CD14-positive monocyte (primary cell): ENCODE measurements around the gene ARHGEF33. TPM values are rescaled to one million over a fixed set of nuclear protein-coding genes. Genes with fewer than 3 reads are reported as not detected.

Experiments used
- DNase-seq, 3 donors: peaks; one replicate each; pipeline ENCODE4 v3.0.0-alpha.2; 2011 to 2022
- H2AFZ ChIP-seq: 2 replicates; pipeline ENCODE4 v1.6.0; 2012; ENCODE audit warnings: mild to moderate bottlenecking, low read depth, low read length, inconsistent platforms; ENCODE audit not compliant: insufficient read depth, poor library complexity, severe bottlenecking
- H3K27ac ChIP-seq, 2 donors: 1 replicate in 1 of 2; 2 replicates in 1 of 2; pipeline ENCODE4 v1.5.1; 2012 to 2013; ENCODE audit warnings: low read length in 2 of 2, control low read depth in 1 of 2, inconsistent platforms in 1 of 2, low read depth in 1 of 2, mild to moderate bottlenecking in 1 of 2
- H3K27me3 ChIP-seq, 2 donors: one replicate each; pipeline versions ENCODE4 v1.6.0 to v1.6.1; 2011 to 2013; ENCODE audit warnings: low read length in 2 of 2; ENCODE audit not compliant: control insufficient read depth in 2 of 2, insufficient read depth in 2 of 2
- H3K36me3 ChIP-seq, 2 donors: replicated peaks in 1 of 2; 1 replicate in 1 of 2; 2 replicates in 1 of 2; pipeline versions ENCODE4 v1.5.1 to v1.6.1; 2012 to 2013; ENCODE audit warnings: low read length in 2 of 2, control low read depth in 1 of 2, inconsistent platforms in 1 of 2, mild to moderate bottlenecking in 1 of 2; ENCODE audit not compliant: insufficient read depth in 2 of 2, control insufficient read depth in 1 of 2
- H3K4me1 ChIP-seq, 2 donors: 1 replicate in 1 of 2; 2 replicates in 1 of 2; pipeline versions ENCODE4 v1.5.1 to v1.6.1; 2012 to 2013; ENCODE audit warnings: low read length in 2 of 2, control low read depth in 1 of 2, inconsistent platforms in 1 of 2, mild to moderate bottlenecking in 1 of 2, moderate library complexity in 1 of 2; ENCODE audit not compliant: insufficient read depth in 2 of 2, control insufficient read depth in 1 of 2
- H3K4me2 ChIP-seq: replicated peaks from 2 replicates; pipeline ENCODE3; 2012; ENCODE audit warnings: low read length, moderate library complexity, mild to moderate bottlenecking; ENCODE audit not compliant: poor library complexity, severe bottlenecking; ENCODE audit errors: extremely low read depth
- H3K4me3 ChIP-seq, 3 experiments: fragments of 200-600 bp in 1 of 3; sonication (generic) in 1 of 3; replicated peaks in 1 of 3; 1 replicate in 2 of 3; 2 replicates in 1 of 3; pipeline ENCODE4 v1.5.1; 2011 to 2013; ENCODE audit warnings: low read length in 3 of 3, mild to moderate bottlenecking in 3 of 3, control low read depth in 2 of 3, low read depth in 2 of 3, inconsistent platforms in 1 of 3, moderate library complexity in 1 of 3
- H3K79me2 ChIP-seq: 2 replicates; pipeline ENCODE4 v1.6.0; 2012; ENCODE audit warnings: mild to moderate bottlenecking, control low read depth, inconsistent platforms, low read length, moderate library complexity; ENCODE audit not compliant: insufficient read depth
- H3K9ac ChIP-seq: 2 replicates; pipeline ENCODE4 v1.6.0; 2017; ENCODE audit warnings: low read length, mild to moderate bottlenecking; ENCODE audit not compliant: insufficient read depth, poor library complexity, severe bottlenecking
- H3K9me3 ChIP-seq, 2 donors: replicated peaks in 1 of 2; 1 replicate in 1 of 2; 2 replicates in 1 of 2; pipeline versions ENCODE4 v1.5.1 to v1.6.1; 2012 to 2013; ENCODE audit warnings: low read length in 2 of 2, control low read depth in 1 of 2; ENCODE audit not compliant: control insufficient read depth in 1 of 2, insufficient read depth in 1 of 2
- H4K20me1 ChIP-seq: 2 replicates; pipeline ENCODE4 v1.6.0; 2012; ENCODE audit warnings: mild to moderate bottlenecking, low read length, control low read depth, moderate library complexity; ENCODE audit not compliant: insufficient read depth
- H3K27ac Mint-ChIP-seq, 7 donors: one replicate each; pipeline ENCODE4 v1.8.0; 2020; ENCODE audit warnings: mild to moderate bottlenecking in 7 of 7, mixed read lengths in 7 of 7, moderate library complexity in 6 of 7, inconsistent platforms in 2 of 7
- H3K27me3 Mint-ChIP-seq, 3 donors: one replicate each; pipeline ENCODE4 v1.8.0; 2021 to 2022; ENCODE audit warnings: low read depth in 3 of 3, mild to moderate bottlenecking in 3 of 3, mixed read lengths in 3 of 3, moderate library complexity in 3 of 3, inconsistent platforms in 1 of 3
- H3K36me3 Mint-ChIP-seq, 2 donors: one replicate each; pipeline ENCODE4 v1.8.0; 2020; ENCODE audit warnings: mixed read lengths in 2 of 2, inconsistent platforms in 1 of 2, mild to moderate bottlenecking in 1 of 2
- H3K4me1 Mint-ChIP-seq: one replicate; pipeline ENCODE4 v1.8.0; 2020; ENCODE audit warnings: mild to moderate bottlenecking, mixed read lengths
- H3K4me3 Mint-ChIP-seq, 2 donors: one replicate each; pipeline ENCODE4 v1.8.0; 2020; ENCODE audit warnings: mild to moderate bottlenecking in 2 of 2, mixed read lengths in 2 of 2, moderate library complexity in 1 of 2
- H3K9me3 Mint-ChIP-seq, 7 donors: one replicate each; pipeline ENCODE4 v1.8.0; 2020 to 2022; ENCODE audit warnings: mixed read lengths in 7 of 7, mild to moderate bottlenecking in 6 of 7, moderate library complexity in 6 of 7, inconsistent platforms in 2 of 7
- WGBS: methylation state at CpG from one replicate; pipeline ENCODE4 v1.1.5; 2013; ENCODE audit warnings: missing lambda C conversion rate; ENCODE audit not compliant: insufficient coverage; 5-methylcytosine and 5-hydroxymethylcytosine counted together
- intact Hi-C, 2 donors: fragments of 100-400 bp; cut with micrococcal nuclease; formaldehyde crosslinking; loops; one replicate each; pipeline versions ENCODE4 v1.15.0 to v1.15.1; 2023
- polyA plus RNA-seq, 3 donors: library from polyadenylated mRNA; depleted of rRNA in 1 of 3; unstranded in 2 of 3; stranded (reverse) in 1 of 3; fragments of 300-500 nt in 2 of 3; fragments of >200 nt in 1 of 3; fragmentation: Illumina TruSeq in 2 of 3; gene quantifications; 1 replicate in 2 of 3; 2 replicates in 1 of 3; pipeline ENCODE4 v1.2.3, GENCODE V29; 2012 to 2021
- small RNA-seq: library from RNA; depleted of rRNA; stranded (forward); fragments of <200 nt; gene quantifications from one replicate; pipeline ENCODE3, GENCODE V24; 2012; ENCODE audit warnings: low read depth; ENCODE audit not compliant: insufficient read length
- TF ChIP-seq, protein P1 (sequence below): fragments of 200-600 bp; IDR thresholded peaks from one replicate; pipeline ENCODE4 v1.8.0; 2022; ENCODE audit warnings: antibody characterized with exemption, mild to moderate bottlenecking

Gene ARHGEF33
- polyA plus RNA-seq, 3 donors: 0.33 TPM; not detected in 2

GRCh38 chr2:39024833-39025232 is 135.2 kb downstream of the ARHGEF33 start:
- Mint-ChIP-seq H3K4me3 (no peak overlapping the region), H3K27me3 (no peaks in the 10 kb centered on the region), H3K27ac (no peak overlapping the region), H3K9me3 (no peaks in the 10 kb centered on the region), H3K4me1 (no peaks in the 10 kb centered on the region), H3K36me3 (peaks cover 36 to 37% of the 10 kb centered on the region in 2 donors)
- no peaks in the 10 kb centered on the region for H3K27me3 ChIP-seq
- no peaks in the 10 kb centered on the region for H3K4me1 ChIP-seq
- H3K27ac ChIP-seq: no peak overlapping the region
- no peaks in the 10 kb centered on the region for H3K79me2 ChIP-seq
- H3K9ac ChIP-seq: no peak overlapping the region
- DNase-seq: no peak
- H2AFZ ChIP-seq: no peak overlapping the region
- H3K36me3 ChIP-seq: peaks cover 34 to 70% of the 10 kb centered on the region in 2 donors
- H3K9me3 ChIP-seq: no peaks in the 10 kb centered on the region
- intact Hi-C loops: no loop called here
- no peak overlapping the region for H3K4me3 ChIP-seq
- TF ChIP-seq, protein P1, sequence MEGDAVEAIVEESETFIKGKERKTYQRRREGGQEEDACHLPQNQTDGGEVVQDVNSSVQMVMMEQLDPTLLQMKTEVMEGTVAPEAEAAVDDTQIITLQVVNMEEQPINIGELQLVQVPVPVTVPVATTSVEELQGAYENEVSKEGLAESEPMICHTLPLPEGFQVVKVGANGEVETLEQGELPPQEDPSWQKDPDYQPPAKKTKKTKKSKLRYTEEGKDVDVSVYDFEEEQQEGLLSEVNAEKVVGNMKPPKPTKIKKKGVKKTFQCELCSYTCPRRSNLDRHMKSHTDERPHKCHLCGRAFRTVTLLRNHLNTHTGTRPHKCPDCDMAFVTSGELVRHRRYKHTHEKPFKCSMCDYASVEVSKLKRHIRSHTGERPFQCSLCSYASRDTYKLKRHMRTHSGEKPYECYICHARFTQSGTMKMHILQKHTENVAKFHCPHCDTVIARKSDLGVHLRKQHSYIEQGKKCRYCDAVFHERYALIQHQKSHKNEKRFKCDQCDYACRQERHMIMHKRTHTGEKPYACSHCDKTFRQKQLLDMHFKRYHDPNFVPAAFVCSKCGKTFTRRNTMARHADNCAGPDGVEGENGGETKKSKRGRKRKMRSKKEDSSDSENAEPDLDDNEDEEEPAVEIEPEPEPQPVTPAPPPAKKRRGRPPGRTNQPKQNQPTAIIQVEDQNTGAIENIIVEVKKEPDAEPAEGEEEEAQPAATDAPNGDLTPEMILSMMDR: no peak
- no CpG with 5 or more reads among the region's 4 CpGs for WGBS
- H4K20me1 ChIP-seq: no peaks in the 10 kb centered on the region
- H3K4me2 ChIP-seq: no peak overlapping the region

Small RNA genes within 50 kb of the gene (small RNA-seq; reads per million reads assigned to genes)
- gene RN7SL96P (not detected), gene RNU6-851P (not detected)

Other genes starting within 250 kb of the ARHGEF33 start
- gene GALM, start 223.8 kb upstream of the ARHGEF33 start, polyA plus RNA-seq: 1 to 10 TPM; 3.0 to 3.6 (median 3.1) TPM
- gene SRSF7, start 138.5 kb upstream of the ARHGEF33 start, polyA plus RNA-seq: 100 to 1,000 TPM; 226 to 299 (median 246) TPM
- 10 to 100 TPM in 1 of 3 donors, 1 to 10 TPM in 2; 2.0 to 13.4 (median 8.9) TPM for gene GEMIN6, start 111.7 kb upstream of the ARHGEF33 start, polyA plus RNA-seq
- gene DHX57, start 13.9 kb upstream of the ARHGEF33 start, polyA plus RNA-seq: 10 to 100 TPM in 2 of 3 donors, 1 to 10 TPM in 1; 7.7 to 13.4 (median 12.9) TPM
- 10 to 100 TPM in 2 of 3 donors, 1 to 10 TPM in 1; 5.8 to 25.8 (median 24.0) TPM for gene MORN2, start 13.9 kb upstream of the ARHGEF33 start, polyA plus RNA-seq
- 10 to 100 TPM in 1 of 3 donors, 1 to 10 TPM in 2; 5.3 to 15.6 (median 7.7) TPM for gene SOS1, start 231.2 kb downstream of the ARHGEF33 start, polyA plus RNA-seq